HG03095 (cell line): Measurements from ENCODE around the gene CDH24.
A peak's percentile ranks its signal among the peaks of the same experiment; 100 is the strongest.

ENCODE experiments used
- ATAC-seq: cut with Tn5 transposase; IDR thresholded peaks from one replicate; pipeline ENCODE4 v1.9.1; 2021; ENCODE audit warnings: moderate library complexity; ENCODE audit not compliant: unreplicated experiment

The CDH24 gene

DNA sequence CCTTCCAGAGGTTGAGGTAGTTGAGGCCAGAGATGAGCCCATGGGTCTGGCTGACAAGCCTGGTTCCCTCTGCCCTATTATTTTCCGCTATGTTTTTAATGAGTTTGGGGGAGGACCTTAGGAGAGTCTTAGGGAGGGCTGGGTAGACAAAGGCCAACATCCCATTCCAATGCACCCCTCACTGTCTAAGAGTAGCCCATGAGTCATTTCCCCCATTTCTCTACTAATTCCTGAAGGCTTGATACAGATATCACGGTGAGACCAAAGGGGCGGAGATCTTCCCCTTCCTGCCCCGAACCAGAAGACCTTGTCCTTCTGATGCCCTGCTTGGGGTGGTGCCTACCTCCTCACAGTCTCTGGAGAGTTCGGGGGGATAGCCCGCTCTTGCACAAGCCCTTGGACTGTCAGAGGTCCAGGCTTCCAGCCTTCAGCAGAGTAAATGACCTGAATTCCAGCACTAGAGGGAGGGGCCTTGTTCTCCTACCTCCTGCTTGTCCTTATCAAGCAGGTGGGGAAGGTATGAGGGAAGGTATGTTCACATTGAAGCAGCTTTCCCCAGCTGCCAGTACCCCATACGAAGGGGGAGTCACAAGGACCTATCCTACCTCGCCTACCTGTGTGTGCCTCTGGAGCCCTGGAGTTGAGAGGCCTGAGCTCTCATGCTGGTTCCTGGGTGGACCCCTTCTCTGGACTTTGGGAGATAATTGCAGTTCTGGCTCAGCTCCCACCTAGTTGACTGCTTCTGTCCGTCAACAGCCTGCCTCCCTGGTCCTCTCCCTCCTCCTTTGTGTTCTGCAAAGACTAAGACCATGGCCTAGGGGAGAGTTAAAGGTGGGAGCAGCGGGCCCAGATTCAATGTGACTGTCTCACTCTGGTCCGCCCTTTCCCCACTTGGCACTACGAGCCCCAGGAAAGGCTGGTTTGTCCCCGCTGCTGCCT lies 11.6 kb downstream of the CDH24 start:
- no peak for ATAC-seq

DNA sequence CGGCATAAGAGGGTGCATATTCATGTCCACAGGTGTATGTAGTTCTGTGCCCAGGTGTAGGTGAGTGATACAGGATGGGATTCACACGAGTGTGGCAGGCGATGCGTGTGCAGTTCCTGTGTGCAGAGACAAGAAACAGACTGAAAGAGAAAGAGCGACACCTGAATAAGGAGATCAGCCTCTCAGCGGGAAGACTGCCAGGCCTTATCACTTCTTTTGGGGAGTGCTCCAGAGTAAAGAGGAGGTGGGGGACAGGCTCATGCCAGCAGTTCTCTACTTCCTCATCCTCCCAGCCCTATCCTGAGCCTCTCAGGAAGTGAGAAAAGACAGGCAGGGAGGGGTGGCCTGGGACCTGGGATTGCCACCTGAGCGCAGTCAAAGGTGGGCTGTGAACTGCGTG lies 12.5 kb downstream of the CDH24 start:
- ATAC-seq: no peak

DNA sequence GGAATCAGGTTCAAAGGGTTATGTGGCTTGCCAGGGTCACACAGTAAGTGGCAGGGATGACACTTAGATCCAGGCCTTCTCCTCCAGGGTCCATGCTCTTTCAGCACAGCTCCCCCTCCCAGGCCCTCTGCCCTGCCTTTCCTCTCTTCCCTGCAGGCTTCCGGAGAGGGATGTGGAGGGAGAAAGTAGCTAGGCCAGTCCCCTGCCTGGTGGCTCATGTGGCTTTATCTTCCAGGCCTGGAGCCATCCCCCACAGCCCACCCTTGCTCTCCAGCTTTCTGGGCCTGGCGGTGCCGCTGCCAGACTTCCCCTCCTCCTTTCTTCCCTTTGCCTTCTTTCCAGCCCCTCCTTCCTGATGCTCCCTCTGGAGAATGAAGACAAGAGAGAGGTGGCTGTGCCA lies 13.6 kb downstream of the CDH24 start:
- ATAC-seq: no peak

DNA sequence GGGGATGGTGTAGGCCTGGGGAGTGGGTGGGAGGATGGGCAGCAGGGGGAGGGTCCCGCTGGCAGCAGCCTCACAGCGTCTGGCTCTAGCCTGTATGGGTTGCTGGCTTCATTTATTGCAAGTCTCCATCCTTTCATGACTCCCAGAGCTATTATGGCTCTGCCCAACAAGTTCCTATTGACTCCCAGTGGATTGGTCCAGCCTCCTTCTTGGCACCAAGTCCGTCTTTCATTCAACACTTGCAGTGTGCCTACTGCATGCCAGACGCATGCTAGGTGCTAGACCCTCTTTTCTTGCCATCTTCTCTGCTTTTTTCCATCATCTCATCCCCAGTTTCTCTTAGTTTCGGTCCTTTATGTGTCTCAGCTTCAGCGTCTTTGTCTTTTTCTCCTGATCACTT lies 14.2 kb downstream of the CDH24 start:
- ATAC-seq: no peak

DNA sequence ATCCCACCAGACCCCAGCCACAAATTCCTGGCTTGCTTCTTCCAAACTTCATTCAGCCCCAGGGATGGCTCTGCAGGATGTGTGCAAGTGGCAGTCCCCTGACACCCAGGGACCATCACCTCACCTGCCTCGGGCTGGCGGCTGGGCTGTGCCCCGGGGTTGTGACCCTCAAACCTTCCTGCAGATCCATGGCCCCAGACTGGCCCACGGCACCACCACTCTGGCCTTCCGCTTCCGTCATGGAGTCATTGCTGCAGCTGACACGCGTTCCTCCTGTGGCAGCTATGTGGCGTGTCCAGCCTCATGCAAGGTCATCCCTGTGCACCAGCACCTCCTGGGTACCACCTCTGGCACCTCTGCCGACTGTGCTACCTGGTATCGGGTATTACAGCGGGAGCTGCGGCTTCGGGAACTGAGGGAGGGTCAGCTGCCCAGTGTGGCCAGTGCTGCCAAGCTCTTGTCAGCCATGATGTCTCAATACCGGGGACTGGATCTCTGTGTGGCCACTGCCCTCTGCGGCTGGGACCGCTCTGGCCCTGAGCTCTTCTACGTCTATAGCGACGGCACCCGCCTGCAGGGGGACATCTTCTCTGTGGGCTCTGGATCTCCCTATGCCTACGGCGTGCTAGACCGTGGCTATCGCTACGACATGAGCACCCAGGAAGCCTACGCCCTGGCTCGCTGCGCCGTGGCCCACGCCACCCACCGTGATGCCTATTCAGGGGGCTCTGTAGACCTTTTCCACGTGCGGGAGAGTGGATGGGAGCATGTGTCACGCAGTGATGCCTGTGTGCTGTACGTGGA lies 15.0 kb downstream of the CDH24 start, which contains the start of gene PSMB11:
Gene PSMB11 (plus strand): TSS at position 51 of the 804 bp plus-strand sequence. CDS start 14 bp downstream, at position 65.
- no peak for ATAC-seq

DNA sequence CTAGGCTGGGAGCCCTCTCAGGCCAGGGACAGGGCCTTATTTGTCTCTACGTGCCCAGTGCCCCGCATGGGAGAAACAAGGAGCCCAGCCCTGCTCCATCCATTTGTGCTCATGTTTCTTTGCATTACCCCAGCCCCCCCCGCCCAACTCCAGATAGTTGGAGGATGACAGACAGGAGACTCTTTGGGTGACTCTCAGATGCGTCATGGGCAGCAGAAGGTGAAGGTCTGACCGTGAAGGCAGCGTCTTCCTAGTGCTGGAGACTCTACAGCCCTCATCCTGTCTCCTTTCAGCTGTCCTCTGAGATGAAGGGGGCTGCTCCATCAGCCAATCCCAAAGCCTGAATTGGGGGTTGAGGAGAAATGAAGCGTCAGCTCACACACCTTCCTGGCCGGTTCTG lies 15.6 kb downstream of the CDH24 start:
- ATAC-seq: no peak

DNA sequence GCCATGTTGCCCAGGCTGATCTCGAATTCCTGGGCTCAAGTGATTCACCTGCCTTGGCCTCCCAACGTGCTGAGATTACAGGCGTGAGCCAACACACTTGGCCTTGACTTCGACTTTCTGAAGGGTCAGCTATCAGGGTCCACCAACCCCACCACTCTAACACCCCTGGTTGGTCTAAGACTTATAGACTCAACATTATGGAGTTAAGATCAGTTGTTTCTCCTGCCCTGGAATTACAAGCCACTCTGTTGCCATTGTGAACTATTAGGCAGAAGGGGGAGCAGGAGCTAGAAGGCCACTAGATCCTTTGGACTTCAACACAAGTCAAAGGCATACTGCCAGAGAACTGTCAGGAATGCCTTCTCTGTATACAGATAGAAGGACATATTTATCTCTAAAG lies 17.2 kb downstream of the CDH24 start:
- no peak for ATAC-seq

DNA sequence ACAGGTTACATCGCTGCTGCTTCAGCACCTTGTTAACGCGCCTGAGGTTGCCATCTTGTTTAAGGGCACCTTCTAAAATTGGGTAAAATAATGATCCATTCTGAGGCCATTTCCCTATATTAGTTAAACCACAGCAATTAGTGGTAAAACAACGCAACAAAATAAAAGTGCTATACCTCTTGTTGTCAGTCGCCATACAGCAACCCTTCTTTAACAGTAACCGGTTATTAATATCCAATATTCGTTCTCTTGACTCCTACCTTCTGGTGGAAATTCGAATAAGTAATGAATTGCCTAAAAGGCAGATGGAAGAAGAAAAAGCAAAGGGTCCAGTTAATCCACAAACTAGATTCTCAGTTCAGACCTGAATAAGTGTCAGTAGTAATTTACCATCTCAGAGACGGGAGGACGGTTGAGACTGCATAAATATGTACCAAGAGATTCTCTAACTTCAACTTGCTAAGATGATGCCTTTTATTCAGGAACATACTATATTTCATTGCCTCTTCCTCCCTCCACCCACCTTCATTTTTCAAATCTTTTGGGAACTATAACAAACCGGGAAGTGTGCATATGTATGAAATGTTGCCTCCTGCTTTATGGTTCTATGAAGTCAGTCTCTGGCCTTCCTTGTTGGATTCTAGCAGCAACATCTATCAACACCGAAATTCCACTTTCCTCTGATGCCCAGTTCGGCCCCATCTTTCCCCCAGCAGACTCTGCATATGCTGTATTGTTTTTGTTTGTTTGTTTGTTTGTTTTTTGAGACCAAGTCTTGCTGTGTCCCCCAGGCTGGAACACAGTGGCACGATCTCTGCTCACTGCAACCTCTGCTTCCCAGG lies 21.8 kb downstream of the CDH24 start:
- ATAC-seq: no peak

DNA sequence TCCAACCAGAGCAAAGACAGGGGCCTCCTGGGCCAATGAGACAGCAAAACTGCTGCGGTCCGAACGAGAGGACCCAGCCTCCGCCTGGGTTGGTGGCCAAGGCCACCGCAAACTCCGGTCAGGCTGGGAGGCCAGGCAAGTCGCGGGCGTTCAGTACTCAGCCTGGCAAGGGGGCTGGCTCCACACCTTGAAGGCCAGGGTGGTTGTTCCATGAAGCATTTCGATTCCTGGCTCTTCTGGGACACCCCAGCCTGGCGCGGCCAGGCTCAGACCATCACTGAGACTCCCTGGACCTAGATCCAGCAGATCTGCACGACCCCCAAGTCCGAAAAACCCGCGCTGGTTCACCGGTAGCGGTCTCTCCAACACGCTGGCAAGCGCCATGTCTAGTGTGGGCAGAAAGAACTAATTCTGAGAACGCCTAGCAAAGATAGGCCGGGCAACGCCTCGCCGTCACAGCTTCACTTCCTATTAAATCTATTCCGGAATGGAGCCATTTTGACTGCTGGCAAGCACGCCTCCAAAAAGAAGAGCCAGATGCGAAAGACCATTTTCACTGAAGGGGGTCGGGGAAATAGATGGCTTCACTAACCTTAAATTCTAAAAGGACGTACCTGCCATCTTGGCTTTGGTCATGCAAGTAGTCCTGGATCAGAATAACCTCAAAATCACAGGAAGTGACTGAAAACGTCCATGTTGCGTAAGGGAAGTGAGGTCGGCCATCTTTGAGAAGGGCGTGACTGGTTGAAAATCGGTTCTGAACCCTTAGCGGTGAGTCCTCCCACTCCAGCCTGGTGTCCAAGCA lies 22.6 kb downstream of the CDH24 start, which contains the start of gene PSMB5:
Gene PSMB5 (minus strand): TSS at position 403 of the 805 bp plus-strand sequence. CDS start 19 bp downstream, at position 384.
- peak; percentile 87 for ATAC-seq

DNA sequence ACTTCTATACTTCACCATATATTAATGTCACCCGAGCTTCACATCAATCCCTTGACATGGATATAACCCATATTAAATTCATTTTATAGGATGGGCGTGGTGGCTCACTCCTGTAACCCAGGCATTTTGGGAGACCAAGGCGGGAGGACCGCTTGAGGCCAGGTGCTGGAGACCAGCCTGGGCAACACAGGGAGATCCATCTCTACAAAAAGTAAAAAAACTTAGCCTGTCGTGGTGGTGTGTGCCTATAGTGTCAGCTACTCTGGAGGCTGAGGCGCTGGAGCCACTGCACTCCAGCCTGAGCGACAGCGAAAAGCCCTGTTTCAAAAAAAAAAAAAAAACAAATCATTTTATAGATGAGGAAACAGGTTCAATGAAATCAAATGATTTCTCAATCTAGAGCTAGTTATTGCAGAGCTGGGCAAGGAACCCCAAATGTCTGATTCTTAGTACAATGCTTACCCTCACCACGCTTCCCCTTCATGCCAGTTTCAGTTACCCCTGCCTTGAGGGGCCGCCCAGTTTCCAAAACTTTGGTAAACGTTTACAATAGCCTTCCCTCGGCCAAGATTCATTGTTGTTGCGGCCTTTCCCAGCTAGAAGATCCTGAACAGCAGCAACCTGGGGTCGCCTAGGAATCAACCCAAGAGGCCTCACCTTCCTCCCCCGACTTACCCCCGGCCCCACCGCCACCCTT lies 23.4 kb downstream of the CDH24 start:
- no peak for ATAC-seq

DNA sequence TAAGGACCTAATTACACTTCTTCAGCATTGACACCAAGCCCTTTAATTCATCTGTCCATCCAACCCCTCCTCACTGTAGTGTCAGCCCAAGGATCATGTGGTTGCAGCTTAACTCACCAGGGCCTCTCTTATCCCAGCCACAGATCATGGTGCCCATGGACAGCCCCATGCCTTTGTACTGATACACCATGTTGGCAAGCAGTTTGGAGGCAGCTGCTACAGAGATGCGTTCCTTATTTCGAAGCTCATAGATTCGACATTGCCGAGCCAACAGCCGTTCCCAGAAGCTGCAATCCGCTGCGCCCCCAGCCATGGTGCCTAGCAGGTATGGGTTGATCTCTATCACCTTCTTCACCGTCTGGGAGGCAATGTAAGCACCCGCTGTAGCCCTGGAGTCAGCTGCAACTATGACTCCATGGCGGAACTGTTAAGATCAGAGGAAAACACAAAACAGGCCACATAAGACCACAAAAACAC lies 24.0 kb downstream of the CDH24 start:
- ATAC-seq: no peak

DNA sequence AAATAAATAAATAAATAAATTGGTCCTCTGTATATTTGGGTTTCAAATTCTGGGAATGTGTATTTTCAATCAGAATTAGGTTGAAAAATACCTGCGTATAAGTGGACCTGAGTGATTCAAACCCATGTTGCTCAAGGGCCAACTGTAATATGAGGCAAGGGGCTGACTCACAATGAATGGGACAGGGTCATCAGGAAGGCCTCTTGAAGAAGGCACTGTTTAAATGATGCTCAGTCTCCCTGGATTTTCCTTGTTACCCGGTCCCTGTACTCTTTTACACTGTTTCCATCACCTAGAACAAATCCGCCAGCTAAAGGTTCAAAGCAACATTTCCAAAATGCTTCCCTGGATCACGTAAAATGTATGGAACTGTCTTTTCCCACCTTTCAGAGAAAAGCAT lies 26.4 kb downstream of the CDH24 start:
- ATAC-seq: no peak

DNA sequence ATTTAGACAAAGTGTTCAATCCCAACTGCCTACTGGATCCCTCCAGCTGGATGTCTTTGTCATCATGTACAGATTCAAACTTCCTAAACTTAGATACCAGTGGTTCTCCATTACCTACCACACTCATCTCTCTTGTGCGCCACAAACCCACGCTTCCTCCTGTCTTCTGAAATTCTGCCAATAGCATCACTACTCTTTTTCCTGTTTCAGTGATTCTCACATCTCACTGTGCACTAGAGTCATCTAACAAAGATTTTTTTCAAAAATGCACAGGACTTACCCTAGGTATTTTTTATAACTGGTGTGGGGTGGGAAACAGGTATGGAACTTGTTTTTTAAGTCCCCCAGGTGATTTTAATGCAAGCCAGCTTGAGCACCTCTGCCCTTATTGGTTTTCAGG lies 28.5 kb downstream of the CDH24 start:
- ATAC-seq: no peak

DNA sequence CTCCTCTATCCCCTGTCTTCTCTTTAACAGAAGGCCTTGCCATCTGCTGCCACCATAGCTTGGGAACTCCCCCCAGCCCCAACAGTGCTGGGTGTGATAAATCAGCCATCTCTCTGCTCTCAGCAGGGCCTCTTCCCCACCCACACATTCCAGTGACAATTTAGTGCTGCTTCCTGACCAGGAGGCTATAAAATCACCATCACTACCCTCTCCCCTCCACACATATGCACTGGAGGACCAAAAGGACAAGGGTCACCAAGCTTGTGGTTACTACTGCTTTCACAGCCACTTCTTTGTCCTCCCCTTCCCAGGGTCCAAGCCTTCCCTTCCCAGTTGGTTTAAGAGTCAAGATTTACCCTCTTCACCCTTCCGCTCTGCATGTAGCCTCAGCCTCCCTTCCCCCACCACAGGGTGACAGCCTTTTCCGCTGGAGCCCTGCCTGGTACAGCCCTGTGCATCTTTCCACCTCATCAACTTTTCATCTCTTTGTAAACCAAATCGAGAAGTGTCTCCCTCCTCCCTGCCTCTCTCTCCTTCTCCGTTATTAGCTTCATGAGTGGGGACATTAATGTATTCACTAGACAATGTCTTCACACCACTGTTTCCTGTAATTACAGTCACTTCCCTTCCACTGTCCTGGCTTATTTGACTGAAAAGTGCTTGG lies 32.0 kb downstream of the CDH24 start:
- ATAC-seq: no peak

DNA sequence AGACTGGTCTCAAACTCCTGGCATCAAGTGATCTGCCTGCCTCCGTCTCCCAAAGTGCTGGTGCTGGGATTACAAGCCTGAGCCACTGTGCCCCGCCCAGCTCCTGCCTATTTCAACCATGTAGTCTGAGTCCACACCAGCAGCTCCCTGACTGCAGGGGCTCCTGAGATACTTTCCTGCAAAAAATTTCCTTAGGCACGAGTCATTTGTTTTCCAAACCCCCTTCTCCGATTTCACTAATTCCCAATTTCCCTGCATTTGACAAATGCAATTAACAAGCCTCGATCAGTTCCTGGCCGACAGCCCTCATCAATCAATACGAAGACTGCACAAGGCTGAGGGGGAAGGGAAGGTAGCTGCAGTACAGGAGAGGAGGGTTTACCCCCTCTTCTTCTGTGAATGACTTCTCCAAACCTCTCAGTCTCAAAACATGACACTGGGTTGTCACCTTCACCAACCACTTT lies 32.7 kb downstream of the CDH24 start:
- no peak for ATAC-seq

DNA sequence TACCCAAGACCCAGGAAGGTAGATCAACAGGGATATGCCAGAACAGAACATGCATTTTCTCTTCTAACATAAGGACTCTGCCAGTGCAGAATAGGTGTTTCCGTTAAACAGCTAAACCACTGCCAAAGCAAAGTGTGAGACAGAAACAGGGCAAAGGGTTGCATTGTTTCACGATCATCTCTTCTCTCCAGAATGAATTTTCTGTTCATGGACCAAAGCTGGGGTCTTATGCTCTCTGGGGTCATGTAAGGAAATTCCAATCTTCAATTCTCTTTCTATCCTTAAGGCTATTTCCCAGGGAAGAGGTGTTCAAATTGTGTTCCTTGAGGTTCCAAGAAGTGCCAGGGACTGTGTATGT lies 33.5 kb downstream of the CDH24 start:
- no peak for ATAC-seq

DNA sequence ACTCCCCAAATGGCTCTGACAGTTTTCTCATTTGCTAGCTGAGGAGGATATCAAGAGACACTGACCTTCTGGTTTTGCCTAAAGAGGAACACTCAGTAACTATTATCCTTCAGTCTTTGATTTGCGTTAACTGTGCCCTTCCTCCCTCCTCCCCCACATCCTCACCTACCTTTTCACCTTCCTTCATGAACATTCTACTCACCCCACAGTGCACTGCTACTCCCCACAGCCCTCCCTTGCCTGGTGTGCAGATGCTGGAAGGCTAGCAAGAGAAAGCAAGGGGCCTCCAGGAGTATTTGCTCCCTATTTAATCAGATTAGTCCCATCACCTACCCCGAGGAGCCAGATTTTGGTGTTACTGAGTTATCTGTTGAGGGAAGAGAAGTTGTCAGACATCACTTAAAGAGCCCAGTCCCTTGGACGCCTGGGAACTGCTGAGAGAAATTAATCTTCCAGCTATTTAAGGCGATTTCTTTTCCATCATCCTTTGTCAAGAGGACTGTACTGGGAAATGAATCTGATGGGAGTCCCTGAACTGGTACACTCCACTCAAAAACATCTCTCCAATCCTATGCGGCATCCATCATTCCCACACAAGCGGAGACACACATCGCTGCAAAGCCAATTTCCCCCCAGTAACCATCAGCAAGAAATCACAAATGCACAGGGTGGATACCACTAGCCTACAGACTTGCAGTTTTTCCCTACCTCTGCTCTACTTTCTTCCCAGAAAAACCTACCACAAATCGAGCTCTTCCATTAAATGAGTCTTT lies 34.1 kb downstream of the CDH24 start:
- ATAC-seq: no peak

DNA sequence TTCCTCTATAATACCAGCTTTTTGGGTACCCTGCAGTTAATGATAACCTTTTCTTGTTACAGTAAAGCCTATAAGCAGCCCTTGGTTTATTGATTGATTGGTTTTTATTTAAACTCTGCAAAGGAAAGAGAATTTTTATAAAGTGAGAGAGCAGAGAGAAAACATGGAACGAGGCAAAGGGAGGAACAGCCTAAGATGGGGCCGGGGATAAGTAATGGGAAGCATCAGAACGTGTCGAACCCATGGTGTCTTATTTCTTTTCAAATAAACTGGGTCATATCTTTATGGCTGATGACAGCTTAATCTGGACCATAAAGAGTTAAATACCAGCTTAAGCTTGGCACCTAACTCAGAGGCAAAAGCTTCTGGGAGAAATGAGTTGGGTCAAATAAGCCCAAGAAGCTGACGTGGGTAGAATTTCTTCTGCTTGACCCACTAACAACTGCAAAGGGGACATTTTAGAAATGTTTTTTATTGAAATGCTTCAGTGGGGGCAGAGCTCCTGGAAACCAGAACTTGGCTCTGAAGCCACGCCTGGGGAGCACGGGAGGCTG lies 35.4 kb downstream of the CDH24 start:
- ATAC-seq: no peak
